Stimulated activated CD8-positive, alpha-beta memory T cell treated with anti-CD3 and anti-CD28 coated beads, Interleukin-7, amount 100 ng/mL, for 24 hours (primary cell): ENCODE measurements around the gene APLNR.
"Not testable (repeated sequence)": the region's sequence is repeated elsewhere in the genome, so short reads cannot be mapped to it uniquely, and the experiment has no call there.

ENCODE experiments used
- DNase-seq: peaks from one replicate; pipeline ENCODE4 v3.0.0-alpha.2; 2020; ENCODE audit warnings: low read depth

APLNR gene

GRCh38 chr11:57237204-57237681, at the start of gene APLNR:
TSS of gene APLNR (minus strand) at chr11:57237250. CDS start at chr11:57237004, 246 bp downstream.
- DNase-seq = no peak

- DNase-seq = no peak
These were observed 46.4 kb upstream of the APLNR start for GRCh38 chr11:57283231-57283990.

- DNase-seq = not testable (repeated sequence)
These were observed 44.5 kb upstream of the APLNR start for GRCh38 chr11:57281546-57281945.

- DNase-seq = no peak
These were observed 42.1 kb upstream of the APLNR start for GRCh38 chr11:57279116-57279515.

GRCh38 chr11:57278721-57279095, 41.7 kb upstream of the APLNR start:
- no peak for DNase-seq

GRCh38 chr11:57277845-57278720, 41.0 kb upstream of the APLNR start:
- no peak for DNase-seq

- no peak for DNase-seq
These were observed 40.1 kb upstream of the APLNR start for GRCh38 chr11:57276971-57277675.

- no peak for DNase-seq
These were observed 39.3 kb upstream of the APLNR start for GRCh38 chr11:57276169-57276970.

- DNase-seq = no peak
These were observed 38.5 kb upstream of the APLNR start for GRCh38 chr11:57275582-57275981.

GRCh38 chr11:57274904-57275498, 38.0 kb upstream of the APLNR start:
- no peak for DNase-seq

- no peak for DNase-seq
These were observed 36.5 kb upstream of the APLNR start for GRCh38 chr11:57273448-57274058.

GRCh38 chr11:57269571-57270021, 32.5 kb upstream of the APLNR start:
- DNase-seq = no peak

GRCh38 chr11:57266157-57266556, 29.1 kb upstream of the APLNR start:
- DNase-seq = no peak

GRCh38 chr11:57263351-57263750, 26.3 kb upstream of the APLNR start:
- DNase-seq = no peak

GRCh38 chr11:57262157-57262556, 25.1 kb upstream of the APLNR start:
- no peak for DNase-seq

- no peak for DNase-seq
These were observed 24.1 kb upstream of the APLNR start for GRCh38 chr11:57260937-57261783.

GRCh38 chr11:57256119-57256518, 19.1 kb upstream of the APLNR start:
- no peak for DNase-seq

- no peak for DNase-seq
These were observed 18.6 kb upstream of the APLNR start for GRCh38 chr11:57255618-57256017.

- no peak for DNase-seq
These were observed 17.6 kb upstream of the APLNR start for GRCh38 chr11:57254631-57255030.
